BE2C (cell line): ENCODE results near the gene UBE2L6.
A peak's percentile ranks its signal among the peaks of the same experiment; 100 is the strongest.
"Not testable (repeated sequence)": the region's sequence is repeated elsewhere in the genome, so short reads cannot be mapped to it uniquely, and the experiment has no call there.

ENCODE experiments used
- DNase-seq: peaks from one replicate; pipeline ENCODE4 v3.0.0-alpha.2; 2020
- H3K27me3 ChIP-seq: fragments of 250-450 bp; sonication (Bioruptor Pico); 2 replicates; pipeline ENCODE4 v1.5.1; 2020; ENCODE audit warnings: mild to moderate bottlenecking
- H3K36me3 ChIP-seq: fragments of 250-450 bp; sonication (Bioruptor Pico); 2 replicates; pipeline ENCODE4 v1.5.1; 2020; ENCODE audit warnings: mild to moderate bottlenecking
- H3K4me1 ChIP-seq: fragments of 250-450 bp; sonication (Bioruptor Pico); 2 replicates; pipeline ENCODE4 v1.5.1; 2020
- H3K4me3 ChIP-seq: 2 replicates; pipeline ENCODE4 v1.5.1; 2011; ENCODE audit warnings: low read depth, low read length
- H3K9me3 ChIP-seq: fragments of 250-450 bp; sonication (Bioruptor Pico); 2 replicates; pipeline ENCODE4 v1.5.1; 2020
- TF ChIP-seq, protein P1 (sequence below): IDR thresholded peaks from 2 replicates; pipeline ENCODE4 v1.5.1; 2012; ENCODE audit warnings: mild to moderate bottlenecking, low read depth, low read length

UBE2L6 gene

DNA sequence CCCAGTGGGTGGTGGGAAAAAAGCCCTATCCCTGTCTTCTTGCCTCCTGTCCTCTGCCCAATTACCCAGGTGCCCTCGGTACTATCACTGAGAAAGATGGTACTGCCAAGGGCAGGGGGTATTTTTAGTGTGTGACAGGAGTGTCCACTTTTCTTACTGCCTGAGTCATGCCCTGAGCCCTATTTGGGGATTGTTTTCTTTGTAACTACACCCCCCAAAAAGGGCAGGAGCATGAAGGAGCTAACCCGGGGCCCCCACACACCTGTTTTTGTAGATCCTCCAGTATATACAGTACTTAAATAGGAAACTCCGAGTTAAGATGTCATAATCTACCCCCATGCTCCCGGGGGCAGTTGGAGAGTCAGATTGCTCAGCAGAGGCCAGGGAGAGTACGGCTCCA is 26.3 kb downstream of the UBE2L6 start:
- Histone ChIP-seq H3K4me1 (no peaks in the 10 kb centered on the region), H3K36me3 (no peaks in the 10 kb centered on the region), H3K27me3 (no peaks in the 10 kb centered on the region), H3K4me3 (no peak overlapping the region), H3K9me3 (no peaks in the 10 kb centered on the region)
- no peak for DNase-seq
- TF ChIP-seq, protein P1, sequence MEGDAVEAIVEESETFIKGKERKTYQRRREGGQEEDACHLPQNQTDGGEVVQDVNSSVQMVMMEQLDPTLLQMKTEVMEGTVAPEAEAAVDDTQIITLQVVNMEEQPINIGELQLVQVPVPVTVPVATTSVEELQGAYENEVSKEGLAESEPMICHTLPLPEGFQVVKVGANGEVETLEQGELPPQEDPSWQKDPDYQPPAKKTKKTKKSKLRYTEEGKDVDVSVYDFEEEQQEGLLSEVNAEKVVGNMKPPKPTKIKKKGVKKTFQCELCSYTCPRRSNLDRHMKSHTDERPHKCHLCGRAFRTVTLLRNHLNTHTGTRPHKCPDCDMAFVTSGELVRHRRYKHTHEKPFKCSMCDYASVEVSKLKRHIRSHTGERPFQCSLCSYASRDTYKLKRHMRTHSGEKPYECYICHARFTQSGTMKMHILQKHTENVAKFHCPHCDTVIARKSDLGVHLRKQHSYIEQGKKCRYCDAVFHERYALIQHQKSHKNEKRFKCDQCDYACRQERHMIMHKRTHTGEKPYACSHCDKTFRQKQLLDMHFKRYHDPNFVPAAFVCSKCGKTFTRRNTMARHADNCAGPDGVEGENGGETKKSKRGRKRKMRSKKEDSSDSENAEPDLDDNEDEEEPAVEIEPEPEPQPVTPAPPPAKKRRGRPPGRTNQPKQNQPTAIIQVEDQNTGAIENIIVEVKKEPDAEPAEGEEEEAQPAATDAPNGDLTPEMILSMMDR: no peak

DNA sequence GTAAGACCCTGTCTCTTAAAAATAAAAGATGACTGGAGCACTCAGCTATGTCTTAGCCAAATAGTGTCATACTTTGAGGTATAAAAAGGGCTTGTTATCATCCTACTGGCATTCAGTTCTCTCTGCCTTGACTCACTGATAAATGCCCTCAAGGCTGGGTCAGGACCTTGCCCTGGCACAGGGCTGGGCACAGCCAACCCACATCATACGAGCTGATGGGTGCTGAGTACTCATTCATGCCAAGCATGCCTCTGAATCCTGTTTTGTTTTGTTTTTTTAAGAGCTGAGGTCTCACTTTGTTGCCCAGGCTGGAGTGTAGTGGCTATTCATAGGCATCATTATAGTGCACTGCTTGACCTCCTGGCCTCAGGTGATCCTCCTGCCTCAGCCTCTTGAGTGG is 28.1 kb downstream of the UBE2L6 start:
- Histone ChIP-seq H3K4me1 (no peaks in the 10 kb centered on the region), H3K27me3 (no peaks in the 10 kb centered on the region), H3K9me3 (no peaks in the 10 kb centered on the region), H3K36me3 (no peaks in the 10 kb centered on the region), H3K4me3 (no peak overlapping the region)
- DNase-seq: no peak
- TF ChIP-seq, protein P1: no peak

DNA sequence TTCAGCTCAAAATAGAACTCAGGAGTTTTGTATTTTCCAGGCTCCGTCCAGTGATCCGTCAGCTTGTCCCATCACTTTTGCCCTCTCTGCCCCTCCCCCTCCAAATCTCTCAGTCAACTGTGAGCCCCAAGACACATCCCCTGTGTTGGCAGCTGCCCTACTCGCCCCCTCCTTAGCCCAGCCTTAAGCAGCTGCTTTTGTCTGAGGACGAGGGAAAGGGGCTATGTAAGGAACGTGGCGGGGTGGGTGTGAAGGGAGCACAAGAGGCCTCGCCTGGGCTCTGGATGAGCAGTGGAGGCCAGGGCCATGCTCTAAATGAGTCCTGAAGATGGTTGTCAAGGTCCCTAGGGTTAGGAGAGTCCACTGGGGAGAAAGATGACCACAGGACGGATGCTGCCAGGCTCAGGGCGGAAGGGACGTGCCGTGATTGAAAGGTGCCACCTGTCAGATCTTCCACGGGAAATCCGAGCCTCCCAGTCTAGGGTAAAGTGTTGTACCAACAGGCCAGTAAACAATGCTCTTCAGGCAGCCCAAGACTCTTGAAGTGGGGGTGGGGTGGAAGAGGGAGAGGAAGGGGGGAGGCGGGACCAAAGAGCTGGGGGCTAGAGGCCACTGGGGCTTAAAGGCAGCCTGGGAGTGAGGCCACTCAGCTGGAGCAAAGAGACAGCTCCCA is 30.4 kb downstream of the UBE2L6 start, which contains the start of gene SMTNL1:
SMTNL1 (plus strand) TSS at position 649 of the 673 bp plus-strand sequence. CDS start 5,048 bp downstream, outside the sequence.
- Histone ChIP-seq H3K27me3 (no peaks in the 10 kb centered on the region), H3K36me3 (no peaks in the 10 kb centered on the region), H3K4me3 (no peak within 1 kb of the TSS), H3K9me3 (no peaks in the 10 kb centered on the region), H3K4me1 (no peaks in the 10 kb centered on the region)
- DNase-seq: no peak
- TF ChIP-seq, protein P1: no peak

DNA sequence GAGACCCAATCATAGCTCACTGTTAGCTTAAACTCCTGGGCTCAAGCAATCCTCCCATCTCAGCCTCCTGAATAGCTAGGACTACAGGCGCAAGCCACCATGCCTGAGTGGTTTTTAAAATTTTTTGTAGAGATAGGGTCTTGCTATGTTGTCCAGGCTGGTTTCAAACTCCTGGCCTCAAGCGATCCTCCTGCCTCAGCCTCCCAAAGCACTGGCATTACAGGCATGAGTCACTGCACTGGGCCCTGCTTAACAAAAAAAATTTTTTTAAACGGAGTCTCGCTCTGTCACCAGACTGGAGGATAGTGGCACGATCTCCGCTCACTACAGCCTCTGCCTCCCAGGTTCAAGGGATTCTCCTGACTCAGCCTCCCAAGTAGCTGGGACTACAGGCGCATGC is 33.0 kb downstream of the UBE2L6 start:
- DNase-seq, H3K27me3 ChIP-seq, H3K9me3 ChIP-seq: not testable (repeated sequence)

DNA sequence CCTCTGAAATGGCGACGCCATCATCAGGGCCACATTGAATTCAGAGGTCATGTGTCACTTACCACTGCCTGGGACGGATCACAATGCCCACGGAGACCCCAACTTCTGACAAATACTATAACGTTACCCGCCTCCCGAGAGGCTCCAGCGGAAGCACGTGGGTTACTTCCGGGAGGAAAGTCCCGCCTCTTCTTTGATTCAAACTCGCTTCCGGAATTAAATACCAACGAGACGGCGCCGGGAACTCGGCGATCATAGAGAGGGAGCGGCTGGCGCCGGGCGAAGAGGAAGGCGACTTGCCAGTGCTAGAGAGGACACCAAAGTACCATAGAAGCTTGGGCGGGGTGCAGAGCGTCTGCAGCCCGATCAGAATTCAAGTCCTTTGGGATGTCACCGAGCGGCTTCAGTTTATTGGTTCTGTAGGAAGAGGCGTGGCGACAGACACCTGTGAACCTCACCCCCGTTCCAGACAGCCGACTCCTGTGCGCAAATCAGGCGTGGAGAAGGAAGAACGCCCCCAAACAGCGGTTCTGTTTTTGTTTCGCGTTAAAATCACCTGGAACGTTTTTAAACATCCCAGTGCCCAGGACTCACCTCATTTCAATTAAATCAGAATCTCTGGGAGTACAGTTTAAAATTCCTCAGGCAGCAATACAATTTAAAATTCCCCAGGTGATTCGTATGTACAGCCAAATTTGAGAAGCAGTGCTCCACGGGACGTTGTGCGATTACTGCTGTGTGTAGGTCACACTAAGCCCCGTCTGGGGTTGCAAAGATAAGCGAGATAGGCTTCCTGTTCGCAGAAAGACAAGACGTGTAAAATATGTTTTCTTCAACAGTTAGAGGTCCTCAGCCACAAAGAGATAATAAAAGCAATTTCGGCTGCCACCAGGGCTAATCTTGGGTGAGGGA is 36.6 kb downstream of the UBE2L6 start, which contains the start of gene TIMM10:
TIMM10 (minus strand) TSS at position 159 of the 912 bp plus-strand sequence. CDS start 565 bp downstream, outside the sequence.
- TF ChIP-seq, protein P1: no peak
- H3K27me3 ChIP-seq: no peaks in the 10 kb centered on the region
- H3K9me3 ChIP-seq: no peaks in the 10 kb centered on the region
- no peaks in the 10 kb centered on the region for H3K36me3 ChIP-seq
- H3K4me1 ChIP-seq: no peaks in the 10 kb centered on the region
- DNase-seq: peak; percentile 88
- H3K4me3 ChIP-seq: peak within 1 kb of the TSS; percentile 89

More for the DNA sequence above, 33.0 kb downstream of the UBE2L6 start:
- not testable (repeated sequence) for H3K36me3 ChIP-seq, H3K4me1 ChIP-seq, H3K4me3 ChIP-seq

DNA sequence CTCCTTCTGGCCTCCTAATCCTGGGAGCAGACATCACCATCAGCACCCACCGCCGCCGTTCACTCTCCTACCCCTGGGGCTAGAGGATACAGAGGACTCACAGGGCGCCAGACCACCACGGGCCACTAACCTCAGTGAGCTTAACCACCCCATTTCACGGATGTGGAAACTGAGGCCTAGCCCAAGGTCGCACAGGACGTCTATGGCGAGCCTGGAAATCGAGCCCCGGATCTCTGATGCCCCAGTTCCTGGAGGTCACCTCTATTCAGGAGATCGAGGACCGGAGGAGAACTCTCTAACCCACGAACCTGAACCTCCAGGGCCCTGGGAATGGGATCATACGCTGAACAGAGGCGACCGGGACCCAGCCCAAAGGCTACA is 37.3 kb downstream of the UBE2L6 start:
- no peaks in the 10 kb centered on the region for H3K4me1 ChIP-seq
- no peaks in the 10 kb centered on the region for H3K36me3 ChIP-seq
- TF ChIP-seq, protein P1: no peak
- H3K4me3 ChIP-seq: peak overlapping the region; percentile 89
- DNase-seq: peak; percentile 9
- H3K9me3 ChIP-seq: no peaks in the 10 kb centered on the region
- H3K27me3 ChIP-seq: no peaks in the 10 kb centered on the region
